ENCODE measurements around the gene OR1I1.

OR1I1 gene

GRCh38 chr19:15099017-15099582, 17.1 kb downstream of the OR1I1 start:
- H3K36me3 ChIP-seq (ENCODE audit: insufficient read depth, low read length), result no peaks in the 10 kb centered on the region
- H3K27me3 ChIP-seq (ENCODE audit: control insufficient read depth, insufficient read depth, low read length), result no peaks in the 10 kb centered on the region
- H3K4me3 ChIP-seq (ENCODE audit: low read length), result no peak overlapping the region
- no peaks in the 10 kb centered on the region for H3K4me1 ChIP-seq (ENCODE audit: control insufficient read depth, insufficient read depth, low read length)
- no peak overlapping the region for H3K4me2 ChIP-seq (ENCODE audit: low read length)
- no peak overlapping the region for H3K9ac ChIP-seq (ENCODE audit: low read depth, low read length)
- no peaks in the 10 kb centered on the region for H3K9me3 ChIP-seq (replicated peaks; ENCODE audit: low read length)

- peaks cover 2% of the 10 kb centered on the region for H3K4me1 ChIP-seq (ENCODE audit: control insufficient read depth, insufficient read depth, low read length)
- no peak overlapping the region for H3K9ac ChIP-seq (ENCODE audit: low read depth, low read length)
- H3K4me2 ChIP-seq (ENCODE audit: low read length), result no peak overlapping the region
- H3K27me3 ChIP-seq (ENCODE audit: control insufficient read depth, insufficient read depth, low read length), result no peaks in the 10 kb centered on the region
- H3K9me3 ChIP-seq (replicated peaks; ENCODE audit: low read length), result no peaks in the 10 kb centered on the region
- no peak overlapping the region for H3K4me3 ChIP-seq (ENCODE audit: low read length)
- H3K36me3 ChIP-seq (ENCODE audit: insufficient read depth, low read length), result no peaks in the 10 kb centered on the region
Measured at GRCh38 chr19:15101479-15102082, 19.6 kb downstream of the OR1I1 start.

- Histone ChIP-seq H3K27me3 (ENCODE audit: control insufficient read depth, insufficient read depth, low read length) (no peaks in the 10 kb centered on the region), H3K9me3 (replicated peaks; ENCODE audit: low read length) (no peaks in the 10 kb centered on the region), H3K9ac (ENCODE audit: low read depth, low read length) (no peak overlapping the region), H3K4me2 (ENCODE audit: low read length) (no peak overlapping the region), H3K4me3 (ENCODE audit: low read length) (no peak overlapping the region), H3K4me1 (ENCODE audit: control insufficient read depth, insufficient read depth, low read length) (peaks cover 14% of the 10 kb centered on the region), H3K36me3 (ENCODE audit: insufficient read depth, low read length) (peaks cover 1% of the 10 kb centered on the region)
Measured at GRCh38 chr19:15104003-15104402, 22.0 kb downstream of the OR1I1 start.

GRCh38 chr19:15104411-15104810, 22.4 kb downstream of the OR1I1 start:
- H3K36me3 ChIP-seq (ENCODE audit: insufficient read depth, low read length), result peaks cover 5% of the 10 kb centered on the region
- no peak overlapping the region for H3K9ac ChIP-seq (ENCODE audit: low read depth, low read length)
- H3K4me3 ChIP-seq (ENCODE audit: low read length), result no peak overlapping the region

GRCh38 chr19:15105044-15105443, 23.0 kb downstream of the OR1I1 start:
- Histone ChIP-seq H3K9me3 (replicated peaks; ENCODE audit: low read length) (no peaks in the 10 kb centered on the region), H3K4me3 (ENCODE audit: low read length) (no peak overlapping the region), H3K27me3 (ENCODE audit: control insufficient read depth, insufficient read depth, low read length) (no peaks in the 10 kb centered on the region), H3K36me3 (ENCODE audit: insufficient read depth, low read length) (peaks cover 9% of the 10 kb centered on the region), H3K4me1 (ENCODE audit: control insufficient read depth, insufficient read depth, low read length) (peaks cover 14% of the 10 kb centered on the region), H3K4me2 (ENCODE audit: low read length) (no peak overlapping the region), H3K9ac (ENCODE audit: low read depth, low read length) (no peak overlapping the region)

More at GRCh38 chr19:15104411-15104810, 22.4 kb downstream of the OR1I1 start:
- no peaks in the 10 kb centered on the region for H3K27me3 ChIP-seq (ENCODE audit: control insufficient read depth, insufficient read depth, low read length)
- peaks cover 14% of the 10 kb centered on the region for H3K4me1 ChIP-seq (ENCODE audit: control insufficient read depth, insufficient read depth, low read length)
- H3K9me3 ChIP-seq (replicated peaks; ENCODE audit: low read length), result no peaks in the 10 kb centered on the region
- no peak overlapping the region for H3K4me2 ChIP-seq (ENCODE audit: low read length)

GRCh38 chr19:15107061-15108010, 25.3 kb downstream of the OR1I1 start, which contains the start of gene SYDE1:
Gene SYDE1, plus strand, starts transcription at chr19:15107401. Its CDS starts 33 bp downstream, at chr19:15107434.
- peak within 1 kb of the TSS; percentile 93 for H3K4me2 ChIP-seq (ENCODE audit: low read length)
- H3K36me3 ChIP-seq (ENCODE audit: insufficient read depth, low read length), result peaks cover 32% of the 10 kb centered on the region
- H3K27me3 ChIP-seq (ENCODE audit: control insufficient read depth, insufficient read depth, low read length), result no peaks in the 10 kb centered on the region
- no peaks in the 10 kb centered on the region for H3K9me3 ChIP-seq (replicated peaks; ENCODE audit: low read length)
- H3K4me1 ChIP-seq (ENCODE audit: control insufficient read depth, insufficient read depth, low read length), result peaks cover 14% of the 10 kb centered on the region
- H3K4me3 ChIP-seq (ENCODE audit: low read length), result peak within 1 kb of the TSS; percentile 91
- peak within 1 kb of the TSS; percentile 98 for H3K9ac ChIP-seq (ENCODE audit: low read depth, low read length)

- peak overlapping the region; percentile 91 for H3K4me3 ChIP-seq (ENCODE audit: low read length)
- H3K9ac ChIP-seq (ENCODE audit: low read depth, low read length), result peak overlapping the region; percentile 98
- H3K27me3 ChIP-seq (ENCODE audit: control insufficient read depth, insufficient read depth, low read length), result no peaks in the 10 kb centered on the region
- H3K4me2 ChIP-seq (ENCODE audit: low read length), result peak overlapping the region; percentile 93
- H3K4me1 ChIP-seq (ENCODE audit: control insufficient read depth, insufficient read depth, low read length), result peaks cover 14% of the 10 kb centered on the region
- peaks cover 41% of the 10 kb centered on the region for H3K36me3 ChIP-seq (ENCODE audit: insufficient read depth, low read length)
- H3K9me3 ChIP-seq (replicated peaks; ENCODE audit: low read length), result no peaks in the 10 kb centered on the region
Measured at GRCh38 chr19:15108145-15108844, 26.3 kb downstream of the OR1I1 start.

GRCh38 chr19:15108845-15109767, 27.1 kb downstream of the OR1I1 start:
- H3K9ac ChIP-seq (ENCODE audit: low read depth, low read length), result peak overlapping the region; percentile 98
- no peaks in the 10 kb centered on the region for H3K9me3 ChIP-seq (replicated peaks; ENCODE audit: low read length)
- H3K4me1 ChIP-seq (ENCODE audit: control insufficient read depth, insufficient read depth, low read length), result peaks cover 20% of the 10 kb centered on the region
- H3K27me3 ChIP-seq (ENCODE audit: control insufficient read depth, insufficient read depth, low read length), result no peaks in the 10 kb centered on the region
- H3K4me3 ChIP-seq (ENCODE audit: low read length), result peak overlapping the region; percentile 91
- peaks cover 49% of the 10 kb centered on the region for H3K36me3 ChIP-seq (ENCODE audit: insufficient read depth, low read length)
- H3K4me2 ChIP-seq (ENCODE audit: low read length), result peak overlapping the region; percentile 93

GRCh38 chr19:15109768-15110417, 27.9 kb downstream of the OR1I1 start:
- peaks cover 28% of the 10 kb centered on the region for H3K4me1 ChIP-seq (ENCODE audit: control insufficient read depth, insufficient read depth, low read length)
- peaks cover 55% of the 10 kb centered on the region for H3K36me3 ChIP-seq (ENCODE audit: insufficient read depth, low read length)
- H3K27me3 ChIP-seq (ENCODE audit: control insufficient read depth, insufficient read depth, low read length), result no peaks in the 10 kb centered on the region
- H3K9me3 ChIP-seq (replicated peaks; ENCODE audit: low read length), result no peaks in the 10 kb centered on the region
- H3K9ac ChIP-seq (ENCODE audit: low read depth, low read length), result no peak overlapping the region
- no peak overlapping the region for H3K4me3 ChIP-seq (ENCODE audit: low read length)
- H3K4me2 ChIP-seq (ENCODE audit: low read length), result no peak overlapping the region

- peaks cover 29% of the 10 kb centered on the region for H3K4me1 ChIP-seq (ENCODE audit: control insufficient read depth, insufficient read depth, low read length)
- no peak overlapping the region for H3K4me3 ChIP-seq (ENCODE audit: low read length)
- H3K27me3 ChIP-seq (ENCODE audit: control insufficient read depth, insufficient read depth, low read length), result no peaks in the 10 kb centered on the region
- H3K4me2 ChIP-seq (ENCODE audit: low read length), result no peak overlapping the region
- H3K36me3 ChIP-seq (ENCODE audit: insufficient read depth, low read length), result peaks cover 60% of the 10 kb centered on the region
- H3K9me3 ChIP-seq (replicated peaks; ENCODE audit: low read length), result no peaks in the 10 kb centered on the region
- no peak overlapping the region for H3K9ac ChIP-seq (ENCODE audit: low read depth, low read length)
Measured at GRCh38 chr19:15110418-15110815, 28.4 kb downstream of the OR1I1 start.

Measured in skeletal muscle satellite cell (primary cell).